ENCODE data around the gene TBX19. TPM values are rescaled to one million over a fixed set of nuclear protein-coding genes. Genes with fewer than 3 reads are reported as not detected.

The TBX19 gene
- total RNA-seq, 1 donor from 2014 or later = 2.9 TPM

DNA sequence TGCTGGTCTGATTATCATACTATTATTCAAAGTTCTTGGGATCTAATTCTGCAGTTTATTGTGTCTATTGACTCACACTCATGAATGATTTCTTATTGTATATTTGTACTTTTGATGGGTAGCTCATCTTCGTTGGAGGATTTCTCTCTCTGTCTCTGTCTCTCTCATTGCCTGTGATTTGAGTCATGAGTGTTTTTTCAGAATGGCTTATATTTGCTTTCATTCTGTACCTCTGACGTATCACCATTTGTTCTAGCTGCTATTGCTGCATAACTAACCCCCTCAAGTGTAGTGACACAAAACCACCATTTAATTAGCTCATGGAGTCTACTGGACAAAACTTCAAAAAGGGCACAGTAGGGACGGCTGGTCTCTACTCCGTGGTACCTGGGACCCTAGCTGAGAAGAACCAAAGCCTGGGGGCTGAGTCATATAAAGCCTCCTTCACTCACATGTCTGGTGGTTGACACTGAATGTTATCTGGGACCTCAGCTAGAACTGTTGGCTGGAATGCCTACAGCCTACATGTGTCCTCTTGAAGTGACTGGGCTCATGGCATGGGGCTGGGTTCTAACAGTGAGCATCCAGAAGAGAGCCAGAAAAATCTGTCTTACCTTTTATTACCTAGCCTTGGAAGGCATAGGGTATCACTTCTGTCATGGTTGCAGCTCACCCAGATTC lies 44.2 kb downstream of the TBX19 start:
- no peak for DNase-seq (ENCODE audit: low read depth)
- Histone ChIP-seq H3K4me3 (ENCODE audit: low read depth, low read length) (no peak overlapping the region), H3K36me3 (ENCODE audit: control insufficient read depth, insufficient read depth, low read length) (no peaks in the 10 kb centered on the region), H3K27me3 (ENCODE audit: control insufficient read depth, insufficient read depth, low read length) (no peaks in the 10 kb centered on the region)
- no peak for TF ChIP-seq CTCF (IDR thresholded peaks at IDR 0.05; ENCODE audit: insufficient read depth, low read length, poor library complexity, severe bottlenecking)

GRCh38 chr1:168328731-168329364 lies 48.2 kb downstream of the TBX19 start:
- H3K4me3 ChIP-seq (ENCODE audit: low read depth, low read length) = no peak overlapping the region
- H3K27me3 ChIP-seq (ENCODE audit: control insufficient read depth, insufficient read depth, low read length) = no peaks in the 10 kb centered on the region
- no peak for DNase-seq (ENCODE audit: low read depth)
- H3K36me3 ChIP-seq (ENCODE audit: control insufficient read depth, insufficient read depth, low read length) = no peaks in the 10 kb centered on the region
- TF ChIP-seq CTCF (IDR thresholded peaks at IDR 0.05; ENCODE audit: insufficient read depth, low read length, poor library complexity, severe bottlenecking) = no peak

DNA sequence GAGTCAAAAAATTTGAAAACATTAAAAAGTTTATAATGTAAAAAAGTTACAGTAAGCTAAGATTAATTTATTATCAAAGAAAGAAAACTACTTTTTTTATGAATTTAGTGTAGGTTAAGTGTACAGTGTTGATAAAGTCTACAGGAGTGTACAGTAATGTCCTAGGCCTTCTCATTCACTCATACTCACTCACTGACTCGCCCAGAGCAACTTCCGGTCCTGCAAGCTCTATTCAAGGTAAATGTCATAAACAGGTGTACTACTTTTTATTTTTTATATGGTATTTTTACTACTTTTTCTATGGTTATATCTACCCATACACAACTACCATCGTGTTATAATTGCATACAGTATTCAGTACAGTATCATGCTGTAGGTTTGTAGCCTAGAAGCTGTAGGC lies 49.6 kb downstream of the TBX19 start:
- Histone ChIP-seq H3K4me3 (ENCODE audit: low read depth, low read length) (no peak overlapping the region), H3K36me3 (ENCODE audit: control insufficient read depth, insufficient read depth, low read length) (no peaks in the 10 kb centered on the region), H3K27me3 (ENCODE audit: control insufficient read depth, insufficient read depth, low read length) (no peaks in the 10 kb centered on the region)
- TF ChIP-seq CTCF (IDR thresholded peaks at IDR 0.05; ENCODE audit: insufficient read depth, low read length, poor library complexity, severe bottlenecking) = no peak
- no peak for DNase-seq (ENCODE audit: low read depth)

DNA sequence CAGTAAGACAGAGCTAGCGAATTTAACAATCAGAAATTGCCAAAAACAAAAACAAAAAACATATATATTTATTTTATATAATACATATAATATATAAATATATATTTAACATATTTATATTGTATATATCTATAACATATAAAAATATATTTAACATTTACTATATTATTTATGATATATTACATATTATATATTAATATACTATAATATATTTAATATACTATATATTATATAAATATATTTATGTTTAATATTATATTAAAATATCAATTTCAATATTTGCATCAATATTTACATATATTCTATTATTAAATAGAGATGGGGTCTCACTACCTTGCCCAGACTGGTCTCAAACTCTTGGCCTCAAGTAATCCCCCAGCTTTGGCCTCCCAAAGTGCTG lies 50.9 kb downstream of the TBX19 start:
- DNase-seq (ENCODE audit: low read depth) = no peak
- no peak for TF ChIP-seq CTCF (IDR thresholded peaks at IDR 0.05; ENCODE audit: insufficient read depth, low read length, poor library complexity, severe bottlenecking)

DNA sequence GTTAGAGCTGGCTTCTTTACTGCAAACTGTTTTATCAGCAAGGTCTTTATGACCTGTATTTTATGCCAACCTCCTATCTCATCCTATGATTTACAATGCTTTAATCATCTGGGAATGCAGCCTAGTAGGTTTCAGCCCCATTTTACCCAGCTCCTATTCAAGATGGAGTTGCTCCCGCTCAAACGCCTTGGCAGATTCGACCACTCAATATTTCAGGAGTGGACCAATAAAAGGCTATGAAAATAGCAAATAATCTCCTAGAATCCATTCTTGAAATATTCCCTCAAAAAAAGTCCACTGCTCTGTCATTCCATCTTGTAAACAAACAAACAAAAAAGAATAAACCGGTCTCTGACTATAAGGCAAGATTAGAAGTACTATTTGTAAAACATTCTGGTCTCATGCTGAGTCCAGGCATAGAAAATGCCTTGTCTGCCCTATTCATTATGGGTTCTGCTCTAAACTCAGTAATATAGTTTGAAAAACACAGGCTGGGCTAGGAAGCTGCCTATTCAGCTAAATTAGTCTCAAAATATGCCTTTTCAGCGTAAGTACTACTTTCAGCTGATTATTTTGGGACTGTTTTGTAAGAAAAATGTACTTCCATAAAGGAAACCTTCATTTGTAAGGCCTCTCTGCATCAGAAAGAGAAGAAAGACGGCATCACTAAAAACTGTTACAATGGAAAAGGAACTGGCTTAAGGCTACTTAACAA lies 53.0 kb downstream of the TBX19 start:
- Histone ChIP-seq H3K4me3 (ENCODE audit: low read depth, low read length) (no peak overlapping the region), H3K36me3 (ENCODE audit: control insufficient read depth, insufficient read depth, low read length) (no peaks in the 10 kb centered on the region), H3K27me3 (ENCODE audit: control insufficient read depth, insufficient read depth, low read length) (no peaks in the 10 kb centered on the region)
- TF ChIP-seq CTCF (IDR thresholded peaks at IDR 0.05; ENCODE audit: insufficient read depth, low read length, poor library complexity, severe bottlenecking) = no peak
- DNase-seq (ENCODE audit: low read depth) = no peak

More for the DNA sequence above, 50.9 kb downstream of the TBX19 start:
- no peak overlapping the region for H3K4me3 ChIP-seq (ENCODE audit: low read depth, low read length)
- no peaks in the 10 kb centered on the region for H3K27me3 ChIP-seq (ENCODE audit: control insufficient read depth, insufficient read depth, low read length)
- H3K36me3 ChIP-seq (ENCODE audit: control insufficient read depth, insufficient read depth, low read length) = no peaks in the 10 kb centered on the region
